ENCODE measurements around the gene SLC35F1.

- TF ChIP-seq EZH2 (IDR thresholded peaks at IDR 0.05; ENCODE audit: insufficient read depth, poor library complexity, severe bottlenecking): no peak
- no peak for TF ChIP-seq EZH2phosphoT487 (IDR thresholded peaks at IDR 0.05; ENCODE audit: insufficient read depth, low read depth)
Observed at GRCh38 chr6:117880824-117881223, 26.2 kb upstream of the SLC35F1 start.
